IPS-15b (cell line): Measurements from ENCODE around the gene MPRIP.

Source experiments
- H3K27me3 ChIP-seq: one replicate; pipeline ENCODE4 v1.6.1; 2013; ENCODE audit warnings: low read length; ENCODE audit not compliant: control insufficient read depth, insufficient read depth
- H3K36me3 ChIP-seq: one replicate; pipeline ENCODE4 v1.6.1; 2013; ENCODE audit warnings: low read length; ENCODE audit not compliant: control insufficient read depth, insufficient read depth
- H3K4me1 ChIP-seq: one replicate; pipeline ENCODE4 v1.6.1; 2013; ENCODE audit warnings: mild to moderate bottlenecking, low read length; ENCODE audit not compliant: control insufficient read depth, insufficient read depth
- H3K4me3 ChIP-seq: one replicate; pipeline ENCODE4 v1.5.1; 2013; ENCODE audit warnings: low read depth, low read length
- H3K9ac ChIP-seq: one replicate; pipeline ENCODE4 v1.6.1; 2013; ENCODE audit warnings: low read depth, mild to moderate bottlenecking, low read length
- H3K9me3 ChIP-seq: one replicate; pipeline ENCODE4 v1.6.1; 2013; ENCODE audit warnings: mild to moderate bottlenecking, low read length; ENCODE audit not compliant: control insufficient read depth, insufficient read depth

MPRIP gene

DNA sequence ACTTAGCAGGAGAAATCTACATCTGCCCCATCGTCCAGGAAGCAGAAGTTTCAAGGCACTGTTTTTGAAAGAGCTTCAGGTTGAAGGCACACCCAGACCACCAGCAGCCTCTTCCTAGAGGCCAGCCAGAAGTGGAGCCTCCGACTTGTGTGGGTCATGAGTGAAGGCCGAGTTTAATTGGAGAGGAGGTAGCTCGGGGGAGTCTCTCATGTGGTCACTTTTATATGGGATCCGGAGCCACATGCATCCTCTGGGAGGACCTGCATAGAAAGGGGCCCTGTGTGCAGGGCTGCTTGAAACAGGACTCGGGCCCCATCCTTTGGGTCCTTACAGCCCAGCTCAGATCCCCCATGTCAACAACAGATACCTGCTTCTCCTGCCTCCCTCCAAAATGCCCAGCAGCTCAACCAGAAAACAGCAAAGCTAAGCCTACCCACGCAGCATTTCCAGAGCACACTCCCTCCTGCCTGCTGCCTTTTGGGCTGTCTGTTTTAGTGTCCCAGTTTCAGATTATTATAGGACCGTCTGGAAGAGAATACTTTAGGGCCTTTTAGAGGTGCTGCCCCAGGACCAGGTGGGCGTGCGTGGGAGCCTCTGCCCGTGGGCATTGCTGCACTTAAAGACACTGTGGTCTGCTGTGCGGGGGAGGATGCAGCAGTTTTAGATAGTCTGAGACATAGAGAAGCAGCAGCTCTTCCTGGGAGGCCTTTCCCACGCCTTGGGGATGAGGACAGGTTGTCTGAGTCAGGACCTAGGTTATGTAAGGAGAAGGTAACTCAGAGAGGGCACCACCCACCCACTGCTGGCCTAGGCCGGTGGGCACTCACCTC, 29.5 kb downstream of the MPRIP start:
- no peaks in the 10 kb centered on the region for H3K9me3 ChIP-seq
- peaks cover 4% of the 10 kb centered on the region for H3K36me3 ChIP-seq
- H3K4me3 ChIP-seq = no peak overlapping the region
- H3K27me3 ChIP-seq = no peaks in the 10 kb centered on the region
- no peaks in the 10 kb centered on the region for H3K4me1 ChIP-seq
- no peak overlapping the region for H3K9ac ChIP-seq

DNA sequence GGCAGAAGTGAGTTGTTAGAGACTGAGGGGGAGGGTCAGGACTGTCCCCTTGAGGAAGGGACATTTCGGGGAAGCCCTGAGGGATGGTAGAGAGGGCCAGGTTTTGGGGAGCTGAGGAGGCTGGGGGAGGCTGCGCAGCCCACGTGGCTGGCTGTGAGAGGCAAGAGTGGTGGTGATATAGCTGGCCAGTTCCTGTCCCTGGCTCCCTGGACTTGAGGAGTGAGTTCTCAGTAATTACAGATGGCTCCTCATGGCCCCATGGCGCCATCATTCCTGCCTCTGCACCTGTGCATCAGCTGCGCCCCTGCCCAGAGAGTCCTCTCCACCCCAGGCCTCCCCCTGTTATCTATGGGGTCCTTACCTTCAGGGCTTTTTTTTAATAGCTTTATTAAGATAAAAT, 30.3 kb downstream of the MPRIP start:
- Histone ChIP-seq H3K9me3 (no peaks in the 10 kb centered on the region), H3K9ac (no peak overlapping the region), H3K4me3 (no peak overlapping the region), H3K36me3 (peaks cover 4% of the 10 kb centered on the region), H3K27me3 (no peaks in the 10 kb centered on the region), H3K4me1 (no peaks in the 10 kb centered on the region)

DNA sequence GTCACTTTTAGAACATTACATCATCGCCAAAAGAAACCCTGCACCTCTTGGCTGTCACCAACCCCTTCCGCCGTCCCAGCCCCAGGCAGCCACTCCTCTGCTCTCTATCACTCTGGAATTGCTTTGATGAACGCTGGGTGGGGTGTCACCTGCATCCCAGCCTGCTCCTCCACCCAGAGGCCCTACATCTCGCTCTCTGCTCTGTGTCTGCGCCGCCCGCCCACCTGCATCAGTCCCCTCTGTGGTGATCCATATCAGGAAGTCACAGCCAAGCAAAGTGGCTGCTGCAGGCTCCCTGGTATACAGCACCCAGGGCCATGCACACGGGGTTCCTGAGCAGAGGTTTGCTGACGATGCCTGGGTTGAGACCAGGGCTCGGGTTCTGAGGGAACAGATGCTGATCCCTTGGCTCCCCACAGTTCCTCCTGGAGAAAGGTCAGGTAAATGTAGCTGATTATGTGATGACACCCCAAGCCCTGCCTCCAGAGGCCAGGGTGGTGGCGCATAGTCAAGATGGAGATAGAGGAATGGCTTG, 30.8 kb downstream of the MPRIP start:
- Histone ChIP-seq H3K27me3 (no peaks in the 10 kb centered on the region), H3K9ac (no peak overlapping the region), H3K36me3 (peaks cover 4% of the 10 kb centered on the region), H3K4me3 (no peak overlapping the region), H3K9me3 (no peaks in the 10 kb centered on the region), H3K4me1 (no peaks in the 10 kb centered on the region)

DNA sequence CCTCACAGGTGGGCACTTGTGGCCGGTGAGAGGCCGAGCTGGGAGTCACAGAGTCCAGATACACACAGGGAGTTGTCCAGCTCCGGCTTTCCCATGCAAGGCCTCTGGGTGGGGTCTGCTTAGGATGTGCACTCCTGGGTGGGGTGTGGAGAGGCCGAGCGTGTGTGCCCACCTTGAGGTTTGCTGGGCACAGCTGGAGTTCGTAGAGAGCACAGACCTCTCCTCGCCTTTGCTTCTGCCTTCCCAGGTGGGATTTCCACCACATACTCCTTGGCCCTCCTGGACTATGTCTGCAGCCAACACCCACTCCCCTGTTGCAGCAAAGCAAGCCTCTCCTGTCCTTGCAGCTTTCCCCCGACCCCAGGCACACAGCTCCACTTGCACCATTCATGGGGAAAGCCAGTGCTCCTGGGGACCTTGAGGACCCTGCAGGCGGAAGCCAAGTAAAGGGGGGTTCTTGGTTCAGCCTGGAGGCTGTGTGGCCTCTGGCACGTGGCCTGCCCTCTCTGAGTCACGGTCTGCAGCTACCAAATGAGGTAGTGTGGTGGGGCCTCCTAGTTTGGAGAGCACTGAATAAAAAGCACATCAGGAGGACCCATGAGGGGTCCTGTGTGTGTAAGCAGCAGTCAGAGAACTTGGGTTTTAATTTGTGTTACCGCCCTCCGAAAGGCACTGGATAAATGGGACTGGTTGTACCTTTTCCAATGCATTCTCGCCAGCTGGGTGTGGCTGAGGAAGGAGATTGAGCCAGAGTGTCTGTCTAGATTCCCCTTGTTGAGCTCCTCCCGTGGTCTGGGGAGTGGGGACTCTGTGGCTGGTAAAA, 31.5 kb downstream of the MPRIP start:
- Histone ChIP-seq H3K36me3 (peaks cover 4% of the 10 kb centered on the region), H3K4me3 (no peak overlapping the region), H3K27me3 (no peaks in the 10 kb centered on the region), H3K4me1 (no peaks in the 10 kb centered on the region), H3K9me3 (no peaks in the 10 kb centered on the region), H3K9ac (no peak overlapping the region)

DNA sequence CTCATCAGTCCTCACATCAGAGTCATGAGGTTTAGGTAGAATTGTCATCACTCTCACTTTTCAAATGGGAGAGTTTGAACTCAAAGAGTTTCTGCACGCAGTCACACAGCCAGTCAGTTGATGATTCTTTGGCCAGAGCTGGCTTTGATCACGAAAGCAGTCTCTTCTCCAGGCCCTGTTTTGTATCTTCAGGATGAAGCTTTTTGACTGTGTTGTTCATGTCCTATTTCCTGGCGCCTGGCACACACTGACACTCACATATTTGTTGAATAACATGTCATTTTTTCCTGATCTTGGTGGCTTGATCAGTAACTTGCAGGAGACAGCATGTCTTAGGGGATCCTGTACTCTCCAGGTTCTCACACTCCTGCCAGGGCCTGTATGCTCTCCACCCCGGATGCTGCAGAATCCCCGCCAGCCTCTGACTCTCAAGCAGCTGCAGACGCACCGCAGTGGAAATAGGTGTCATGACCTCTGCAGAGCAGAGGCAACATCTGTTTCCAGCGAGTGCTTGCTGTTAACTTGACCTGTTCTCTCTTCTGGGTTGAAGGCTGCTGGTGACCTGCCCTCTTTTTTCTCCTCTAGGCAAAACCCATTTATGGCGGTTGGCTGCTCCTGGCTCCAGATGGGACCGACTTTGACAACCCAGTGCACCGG, 33.0 kb downstream of the MPRIP start:
- Histone ChIP-seq H3K4me3 (no peak overlapping the region), H3K9me3 (no peaks in the 10 kb centered on the region), H3K27me3 (no peaks in the 10 kb centered on the region), H3K9ac (no peak overlapping the region), H3K36me3 (peaks cover 4% of the 10 kb centered on the region), H3K4me1 (no peaks in the 10 kb centered on the region)

DNA sequence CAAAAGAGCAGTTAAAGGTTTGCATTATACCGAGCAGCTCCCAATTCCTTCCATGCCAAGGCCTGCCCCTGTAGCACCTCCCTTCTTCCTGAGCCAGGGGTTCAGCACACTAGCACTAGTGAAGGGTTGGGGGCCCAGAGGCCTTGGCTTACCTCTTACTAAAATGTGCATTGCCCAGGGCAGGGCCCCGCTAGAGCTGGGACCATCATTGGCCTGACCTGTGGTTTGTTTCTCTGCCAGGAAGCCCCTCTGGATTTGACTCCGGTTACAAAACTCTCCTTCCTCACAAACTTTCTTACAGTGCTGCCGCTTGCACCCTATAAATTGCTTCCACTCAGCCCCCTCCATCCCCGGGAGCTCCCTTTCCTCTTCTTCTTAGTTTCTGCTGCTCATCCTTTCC, 33.8 kb downstream of the MPRIP start:
- Histone ChIP-seq H3K9ac (no peak overlapping the region), H3K36me3 (peaks cover 4% of the 10 kb centered on the region), H3K4me1 (no peaks in the 10 kb centered on the region)

DNA sequence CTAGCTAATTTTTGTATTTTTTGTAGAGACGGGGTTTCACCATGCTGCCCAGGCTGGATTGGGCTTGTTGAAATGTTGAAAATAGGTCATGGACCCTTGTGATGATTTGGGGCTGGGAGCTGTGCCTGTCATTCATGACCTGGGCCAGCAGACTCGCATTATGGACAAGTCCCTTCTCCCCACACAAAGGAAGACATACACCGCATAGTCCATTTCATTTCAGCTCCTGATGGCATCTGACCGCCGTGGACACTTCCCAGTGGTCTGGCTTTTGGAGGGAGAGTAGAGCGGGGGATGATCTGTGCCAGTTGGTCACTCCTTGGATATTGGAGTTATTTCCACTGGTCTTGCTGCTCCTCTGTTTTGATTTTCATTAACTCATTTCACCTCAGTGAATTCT, 34.8 kb downstream of the MPRIP start:
- H3K27me3 ChIP-seq = no peaks in the 10 kb centered on the region
- H3K9me3 ChIP-seq = no peaks in the 10 kb centered on the region
- peaks cover 4% of the 10 kb centered on the region for H3K36me3 ChIP-seq
- no peak overlapping the region for H3K9ac ChIP-seq
- no peak overlapping the region for H3K4me3 ChIP-seq
- no peaks in the 10 kb centered on the region for H3K4me1 ChIP-seq

More for the DNA sequence above, 33.8 kb downstream of the MPRIP start:
- H3K9me3 ChIP-seq = no peaks in the 10 kb centered on the region
- no peaks in the 10 kb centered on the region for H3K27me3 ChIP-seq
- H3K4me3 ChIP-seq = no peak overlapping the region

DNA sequence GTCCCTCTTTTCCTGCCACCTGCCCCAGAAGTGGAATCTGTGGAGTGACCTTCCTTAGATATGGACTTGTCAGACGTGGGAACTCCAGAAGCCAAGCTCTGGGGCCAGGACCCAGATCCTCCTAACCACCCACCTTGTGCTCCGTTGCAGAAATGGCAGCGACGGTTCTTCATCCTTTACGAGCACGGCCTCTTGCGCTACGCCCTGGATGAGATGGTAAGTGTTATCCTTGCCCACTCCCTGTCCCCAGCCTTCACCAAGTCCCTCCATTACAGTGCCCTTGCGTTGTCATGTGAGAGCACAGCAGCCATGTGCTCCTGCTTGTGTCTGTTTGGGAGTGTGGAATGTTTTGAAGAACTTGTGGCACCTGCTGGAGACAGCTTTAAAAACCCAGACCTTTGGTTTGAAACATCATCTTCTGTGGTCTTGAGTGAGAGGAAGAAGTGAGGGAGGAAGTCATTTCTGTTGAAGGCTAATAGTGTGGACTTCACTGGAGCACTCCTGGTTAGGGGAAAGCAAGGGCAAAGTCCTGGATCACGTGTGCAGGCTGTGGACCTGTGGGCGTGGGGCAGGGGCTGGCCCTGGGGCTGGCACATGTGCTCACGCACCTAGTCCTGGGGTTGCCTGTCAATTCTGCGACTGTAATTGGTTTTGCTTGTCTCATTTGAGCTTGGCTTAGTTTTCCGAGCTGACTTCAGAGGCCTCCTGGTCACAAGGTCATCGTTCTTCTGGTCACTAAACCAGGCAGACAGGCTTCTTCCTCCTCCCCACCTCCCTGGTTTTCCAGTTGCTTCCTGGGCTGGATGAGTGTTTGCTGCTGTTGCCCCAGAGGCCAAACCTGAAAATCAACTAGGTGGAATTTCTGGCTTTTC, 35.8 kb downstream of the MPRIP start:
- Histone ChIP-seq H3K27me3 (no peaks in the 10 kb centered on the region), H3K4me1 (no peaks in the 10 kb centered on the region), H3K36me3 (peaks cover 4% of the 10 kb centered on the region), H3K9ac (no peak overlapping the region), H3K4me3 (no peak overlapping the region), H3K9me3 (no peaks in the 10 kb centered on the region)

DNA sequence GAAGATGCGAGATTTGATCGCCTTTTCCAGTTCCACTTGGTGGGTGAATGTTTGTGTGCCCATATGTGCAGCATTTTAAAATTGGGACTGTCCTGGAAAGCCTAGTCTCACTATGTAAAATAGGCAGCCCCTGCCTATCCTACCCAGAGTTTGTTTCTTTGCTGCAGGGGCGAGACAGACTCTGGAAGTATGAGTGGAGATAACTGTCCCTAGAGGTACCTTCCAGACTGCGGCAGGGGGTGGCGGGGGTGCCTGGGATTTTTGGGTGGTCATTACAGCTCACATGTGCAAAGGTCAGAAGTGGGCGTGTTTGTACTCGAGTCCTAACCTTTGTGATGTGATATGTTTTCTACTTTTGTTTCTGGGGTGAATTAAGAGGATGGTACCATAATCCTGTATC, 36.6 kb downstream of the MPRIP start:
- no peaks in the 10 kb centered on the region for H3K36me3 ChIP-seq
- no peaks in the 10 kb centered on the region for H3K4me1 ChIP-seq
- no peaks in the 10 kb centered on the region for H3K27me3 ChIP-seq

DNA sequence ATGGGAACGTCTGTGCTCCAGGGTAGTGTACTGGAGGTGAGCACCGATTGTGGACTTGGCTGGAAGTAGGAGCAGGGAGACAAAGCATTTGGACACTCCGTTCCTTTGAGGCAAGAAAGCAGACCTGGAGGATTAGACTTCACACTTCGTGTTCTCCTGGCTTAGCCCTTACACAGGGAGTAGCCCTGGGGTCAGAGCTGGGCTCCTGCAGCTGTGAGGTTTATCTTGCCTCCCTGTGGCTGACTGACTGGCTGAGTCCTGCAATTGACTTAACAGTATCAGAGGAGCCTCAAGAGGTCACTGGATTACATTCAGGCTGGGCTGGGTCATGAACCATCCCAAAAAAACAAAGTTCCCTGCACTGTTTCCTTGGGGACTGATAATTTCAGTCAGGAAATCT, 37.1 kb downstream of the MPRIP start:
- no peak overlapping the region for H3K9ac ChIP-seq
- no peak overlapping the region for H3K4me3 ChIP-seq
- peaks cover 3% of the 10 kb centered on the region for H3K36me3 ChIP-seq
- H3K9me3 ChIP-seq = no peaks in the 10 kb centered on the region
- H3K27me3 ChIP-seq = no peaks in the 10 kb centered on the region
- H3K4me1 ChIP-seq = no peaks in the 10 kb centered on the region

More for the DNA sequence above, 36.6 kb downstream of the MPRIP start:
- no peak overlapping the region for H3K4me3 ChIP-seq
- no peaks in the 10 kb centered on the region for H3K9me3 ChIP-seq
- H3K9ac ChIP-seq = no peak overlapping the region

DNA sequence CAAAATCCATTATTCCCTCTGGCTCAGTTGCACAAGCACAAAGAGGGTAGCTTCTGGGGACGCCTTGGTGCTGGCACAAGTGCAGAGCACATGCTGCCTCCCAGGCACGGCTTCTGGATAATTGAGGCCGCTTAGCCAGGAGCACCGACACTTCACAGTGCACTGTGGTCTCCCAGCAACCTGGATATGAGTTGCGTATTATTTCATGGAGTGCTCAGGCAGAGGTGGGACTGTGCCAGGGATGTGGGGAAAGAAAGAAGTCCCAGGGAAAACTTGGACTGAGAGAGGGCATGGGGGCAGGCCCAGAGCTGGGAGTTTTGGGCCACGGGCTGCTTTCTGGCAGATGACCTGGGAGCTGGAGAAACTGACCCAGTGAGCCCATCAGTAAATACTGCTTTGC, 37.5 kb downstream of the MPRIP start:
- Histone ChIP-seq H3K36me3 (peaks cover 3% of the 10 kb centered on the region), H3K4me1 (no peaks in the 10 kb centered on the region), H3K4me3 (no peak overlapping the region), H3K27me3 (no peaks in the 10 kb centered on the region), H3K9me3 (no peaks in the 10 kb centered on the region), H3K9ac (no peak overlapping the region)
